H1 (cell line): Measurements from ENCODE around the gene ASTN2.

Experiments used
- NRF1 ChIP-seq: IDR thresholded peaks from 2 replicates; pipeline ENCODE4 v1.6.1; 2011; ENCODE audit warnings: mild to moderate bottlenecking, low read depth, low read length, improper control_type of control experiment
- TF ChIP-seq, protein P1 (sequence below), 3 experiments: IDR thresholded peaks; 1 replicate in 2 of 3; 2 replicates in 1 of 3; pipeline versions ENCODE4 v1.5.1 to v1.6.1; 2011; ENCODE audit warnings: low read length in 3 of 3, mild to moderate bottlenecking in 3 of 3, inconsistent platforms in 2 of 3, low read depth in 1 of 3, moderate library complexity in 1 of 3; ENCODE audit not compliant: insufficient read depth in 1 of 3; ENCODE audit errors: control extremely low read depth in 1 of 3

DNA sequence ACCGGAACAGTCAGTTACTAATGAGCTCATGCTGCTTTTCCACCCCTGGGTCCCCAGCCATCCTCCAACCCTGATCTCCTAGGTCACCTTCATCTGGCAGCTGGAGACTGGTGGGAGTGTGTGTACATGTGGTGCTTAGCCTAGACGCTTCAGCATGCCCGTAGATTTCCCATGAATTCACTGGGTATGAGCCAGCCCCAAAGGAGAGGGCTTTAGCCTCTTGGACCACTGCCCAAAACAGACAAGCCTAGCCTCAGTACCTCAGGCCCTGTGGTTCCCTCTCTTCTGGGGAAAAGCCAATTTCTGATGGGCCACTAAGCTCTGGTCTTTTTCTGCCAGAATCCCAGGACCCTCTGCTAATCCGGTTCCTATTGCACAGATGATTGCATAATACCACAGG lies 48.0 kb upstream of the ASTN2 start:
- TF ChIP-seq, protein P1, sequence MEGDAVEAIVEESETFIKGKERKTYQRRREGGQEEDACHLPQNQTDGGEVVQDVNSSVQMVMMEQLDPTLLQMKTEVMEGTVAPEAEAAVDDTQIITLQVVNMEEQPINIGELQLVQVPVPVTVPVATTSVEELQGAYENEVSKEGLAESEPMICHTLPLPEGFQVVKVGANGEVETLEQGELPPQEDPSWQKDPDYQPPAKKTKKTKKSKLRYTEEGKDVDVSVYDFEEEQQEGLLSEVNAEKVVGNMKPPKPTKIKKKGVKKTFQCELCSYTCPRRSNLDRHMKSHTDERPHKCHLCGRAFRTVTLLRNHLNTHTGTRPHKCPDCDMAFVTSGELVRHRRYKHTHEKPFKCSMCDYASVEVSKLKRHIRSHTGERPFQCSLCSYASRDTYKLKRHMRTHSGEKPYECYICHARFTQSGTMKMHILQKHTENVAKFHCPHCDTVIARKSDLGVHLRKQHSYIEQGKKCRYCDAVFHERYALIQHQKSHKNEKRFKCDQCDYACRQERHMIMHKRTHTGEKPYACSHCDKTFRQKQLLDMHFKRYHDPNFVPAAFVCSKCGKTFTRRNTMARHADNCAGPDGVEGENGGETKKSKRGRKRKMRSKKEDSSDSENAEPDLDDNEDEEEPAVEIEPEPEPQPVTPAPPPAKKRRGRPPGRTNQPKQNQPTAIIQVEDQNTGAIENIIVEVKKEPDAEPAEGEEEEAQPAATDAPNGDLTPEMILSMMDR (IDR thresholded peaks at IDR 0.05; ENCODE audit: control extremely low read depth in 1 of 3, insufficient read depth in 1 of 3, low read depth in 1 of 3, low read length in 3 of 3) = no peak
- no peak for TF ChIP-seq NRF1
